D721Med (cell line): ENCODE measurements around the gene LARP4B.
"Not testable (repeated sequence)": the region's sequence is repeated elsewhere in the genome, so short reads cannot be mapped to it uniquely, and the experiment has no call there.

ENCODE experiments used
- DNase-seq: peaks from one replicate; pipeline ENCODE4 v3.0.0; 2011; ENCODE audit warnings: low spot score; ENCODE audit not compliant: insufficient read length
- FAIRE-seq: peaks from 2 replicates; lab custom pipeline; 2011; peaks lifted over from hg19 to GRCh38; lab: Jason Lieb, UNC
- TF ChIP-seq, protein P1 (sequence below): IDR thresholded peaks from 2 replicates; pipeline ENCODE4 v1.5.1; 2012; ENCODE audit warnings: mild to moderate bottlenecking, control low read depth; ENCODE audit not compliant: insufficient read depth; ENCODE audit errors: missing control alignments

The LARP4B gene

DNA sequence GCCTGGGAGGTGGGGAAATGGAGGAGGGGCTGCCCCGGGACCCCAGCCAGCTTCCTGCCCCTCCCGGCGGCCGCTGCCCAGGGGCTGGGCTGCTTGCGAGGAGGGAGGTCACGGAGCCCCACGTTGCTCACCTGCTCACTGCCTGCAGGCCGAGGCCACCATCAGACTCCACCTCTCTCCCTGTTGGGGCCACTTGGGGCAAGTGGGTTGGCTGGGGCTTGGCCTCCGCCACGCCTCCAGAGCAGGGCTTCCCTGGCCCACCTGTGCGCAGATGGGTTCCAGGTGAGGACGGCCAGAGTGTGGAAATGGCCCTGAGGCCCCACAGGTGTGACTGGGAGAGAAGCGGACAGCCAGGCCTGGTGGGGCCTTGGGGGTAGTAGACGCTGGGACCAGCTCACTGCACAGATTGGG, 159.3 kb downstream of the LARP4B start:
- DNase-seq (no peak), FAIRE-seq (no peak)
- TF ChIP-seq, protein P1, sequence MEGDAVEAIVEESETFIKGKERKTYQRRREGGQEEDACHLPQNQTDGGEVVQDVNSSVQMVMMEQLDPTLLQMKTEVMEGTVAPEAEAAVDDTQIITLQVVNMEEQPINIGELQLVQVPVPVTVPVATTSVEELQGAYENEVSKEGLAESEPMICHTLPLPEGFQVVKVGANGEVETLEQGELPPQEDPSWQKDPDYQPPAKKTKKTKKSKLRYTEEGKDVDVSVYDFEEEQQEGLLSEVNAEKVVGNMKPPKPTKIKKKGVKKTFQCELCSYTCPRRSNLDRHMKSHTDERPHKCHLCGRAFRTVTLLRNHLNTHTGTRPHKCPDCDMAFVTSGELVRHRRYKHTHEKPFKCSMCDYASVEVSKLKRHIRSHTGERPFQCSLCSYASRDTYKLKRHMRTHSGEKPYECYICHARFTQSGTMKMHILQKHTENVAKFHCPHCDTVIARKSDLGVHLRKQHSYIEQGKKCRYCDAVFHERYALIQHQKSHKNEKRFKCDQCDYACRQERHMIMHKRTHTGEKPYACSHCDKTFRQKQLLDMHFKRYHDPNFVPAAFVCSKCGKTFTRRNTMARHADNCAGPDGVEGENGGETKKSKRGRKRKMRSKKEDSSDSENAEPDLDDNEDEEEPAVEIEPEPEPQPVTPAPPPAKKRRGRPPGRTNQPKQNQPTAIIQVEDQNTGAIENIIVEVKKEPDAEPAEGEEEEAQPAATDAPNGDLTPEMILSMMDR, result no peak

DNA sequence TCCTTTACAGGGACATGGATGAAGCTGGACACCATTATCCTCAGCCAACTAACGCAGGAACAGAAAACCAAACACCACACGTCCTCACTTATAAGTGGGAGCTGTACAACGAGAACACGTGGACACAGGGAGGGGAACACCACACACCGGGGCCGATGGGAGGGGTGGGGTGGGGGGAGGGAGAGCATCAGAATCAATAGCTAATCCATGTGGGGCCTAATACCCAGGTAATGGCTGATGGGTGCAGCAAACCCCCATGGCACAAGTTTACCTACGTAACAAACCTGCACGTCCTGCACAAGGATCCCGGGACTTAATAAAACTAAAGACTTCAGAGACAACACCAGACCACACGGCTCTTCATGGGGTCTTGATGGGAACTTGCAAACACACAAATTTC, 159.9 kb downstream of the LARP4B start:
- no peak for DNase-seq
- FAIRE-seq, result no peak
- TF ChIP-seq, protein P1, result no peak

DNA sequence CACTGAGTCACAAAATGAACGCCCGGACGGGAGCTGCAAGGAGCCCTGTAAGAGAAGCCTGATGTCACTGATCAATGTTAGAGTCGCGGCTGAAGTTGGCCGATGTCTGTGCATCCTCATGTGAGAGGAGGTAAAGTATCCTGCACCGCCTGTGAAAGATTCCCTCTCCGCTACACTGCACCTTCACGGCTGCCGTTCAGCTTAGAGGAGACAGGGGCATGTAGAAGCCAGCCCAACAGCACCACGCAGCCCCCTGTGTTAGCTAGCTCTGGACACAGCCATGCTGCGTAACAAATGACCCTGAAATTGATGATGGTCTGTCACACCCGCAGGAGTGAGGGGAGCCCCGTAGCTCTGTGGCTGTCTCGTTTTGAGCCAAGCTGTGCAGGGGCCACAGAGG, 160.5 kb downstream of the LARP4B start:
- TF ChIP-seq, protein P1, result no peak
- DNase-seq (no peak), FAIRE-seq (no peak)

DNA sequence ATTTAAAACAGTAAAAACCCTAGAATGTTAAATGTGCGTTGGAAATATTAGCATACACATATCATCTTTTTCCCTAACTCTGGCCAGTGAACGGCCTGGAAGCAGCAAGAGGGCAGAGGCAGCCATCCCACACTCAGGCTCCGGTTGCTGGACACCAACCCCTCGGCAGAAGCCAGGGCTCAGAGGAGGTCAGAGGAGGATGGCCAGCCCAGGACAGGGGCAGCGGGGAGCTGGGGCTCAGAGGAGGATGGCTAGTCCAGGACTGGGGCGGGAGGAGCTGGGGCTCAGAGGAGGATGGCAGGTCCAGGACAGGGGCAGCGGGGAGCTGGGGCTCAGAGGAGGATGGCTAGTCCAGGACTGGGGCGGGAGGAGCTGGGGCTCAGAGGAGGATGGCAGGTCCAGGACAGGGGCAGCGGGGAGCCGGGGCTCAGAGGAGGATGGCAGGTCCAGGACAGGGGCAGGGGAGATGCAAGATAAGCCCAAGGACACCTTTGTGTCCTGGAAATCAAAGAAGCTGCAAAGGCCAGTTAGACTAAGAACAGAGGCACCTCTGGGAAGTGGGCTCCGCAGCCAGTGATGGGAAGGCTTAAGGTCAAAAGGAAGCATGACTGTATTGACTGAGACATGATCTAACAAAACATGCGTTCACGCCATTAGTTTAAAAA, 161.3 kb downstream of the LARP4B start:
- not testable (repeated sequence) for FAIRE-seq

DNA sequence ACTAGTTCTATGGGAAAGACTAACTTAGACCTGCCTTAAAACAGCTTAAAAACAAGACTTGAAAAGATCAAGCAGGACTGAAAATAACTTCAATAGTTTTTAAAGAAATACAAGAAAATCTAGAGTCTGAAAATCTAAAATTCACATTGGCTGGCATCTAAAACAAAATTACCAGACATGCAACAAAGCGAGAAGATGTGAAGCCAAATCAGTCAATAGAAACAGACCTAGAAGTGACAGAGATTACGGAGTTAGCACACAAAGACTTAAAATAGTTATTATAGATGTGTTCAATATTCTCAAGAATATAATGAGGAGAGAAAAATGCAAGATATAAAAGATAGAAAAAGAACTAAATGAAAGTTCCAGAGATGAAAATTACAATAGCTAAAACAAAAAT, 163.7 kb downstream of the LARP4B start:
- DNase-seq, result no peak
- no peak for FAIRE-seq
- TF ChIP-seq, protein P1, result no peak

More for the DNA sequence above, 161.3 kb downstream of the LARP4B start:
- DNase-seq, result not testable (repeated sequence)

DNA sequence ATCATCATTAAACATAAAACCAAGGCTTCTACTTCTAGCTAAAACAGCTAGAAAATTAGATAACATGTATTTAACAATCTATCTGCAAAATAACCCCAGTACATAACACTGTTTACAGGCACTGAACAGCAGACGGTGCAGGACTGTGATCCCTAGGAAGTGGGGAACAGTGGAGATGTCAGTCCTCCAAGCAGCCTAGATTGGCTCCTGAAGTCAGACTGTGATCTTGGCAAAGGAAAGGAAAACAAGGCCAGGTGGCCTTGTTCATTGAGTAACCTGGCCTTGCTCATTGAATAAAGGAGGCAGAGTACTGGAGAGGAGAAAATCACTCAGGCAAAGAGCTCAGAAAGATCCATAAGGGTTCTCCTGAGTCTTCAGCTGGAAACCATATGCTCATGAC, 164.3 kb downstream of the LARP4B start:
- DNase-seq, result no peak
- no peak for FAIRE-seq
- TF ChIP-seq, protein P1, result no peak

DNA sequence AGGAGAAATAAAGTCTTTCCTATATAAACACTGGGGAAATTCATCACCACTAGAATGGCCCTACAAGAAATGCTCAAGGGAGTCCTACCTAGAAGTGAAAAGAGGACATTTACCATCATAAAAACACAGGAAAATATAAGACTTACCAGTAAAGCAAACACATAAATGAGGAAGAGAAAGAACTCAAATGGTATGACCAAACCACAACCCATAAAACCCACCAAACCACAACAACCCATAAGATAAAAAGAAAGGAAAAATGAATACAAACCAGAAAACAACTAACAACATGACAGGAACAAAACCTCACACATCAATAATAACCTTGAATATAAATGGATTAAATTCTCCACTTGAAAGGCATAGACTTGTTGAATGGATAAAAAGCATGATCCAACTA, 170.1 kb downstream of the LARP4B start:
- FAIRE-seq (no peak), DNase-seq (no peak)
- TF ChIP-seq, protein P1, result no peak
